SU-DHL-6 (cell line): ENCODE results near the gene MAP2K7.

Experiments used
- H2AFZ ChIP-seq: fragments of 200-600 bp; sonication (generic); 2 replicates; pipeline ENCODE4 v1.6.1; 2014; ENCODE audit warnings: low read depth, mild to moderate bottlenecking, moderate library complexity, mixed read lengths, antibody characterized with exemption, low read length; ENCODE audit not compliant: severe bottlenecking
- H3F3A ChIP-seq: fragments of 200-600 bp; shearing (Covaris generic); 2 replicates; pipeline ENCODE4 v1.6.0; 2016; ENCODE audit warnings: antibody characterized with exemption, mild to moderate bottlenecking; ENCODE audit not compliant: insufficient read depth
- H3K27ac ChIP-seq: fragments of 200-600 bp; sonication (generic); 2 replicates; pipeline ENCODE4 v1.5.1; 2016; ENCODE audit warnings: low read depth, mild to moderate bottlenecking, low read length, moderate library complexity, mixed read lengths
- H3K27me3 ChIP-seq: fragments of 200-600 bp; sonication (generic), shearing (Covaris generic); 2 replicates; pipeline ENCODE4 v1.6.0; 2014; ENCODE audit warnings: mild to moderate bottlenecking, low read length
- H3K36me3 ChIP-seq: fragments of 200-600 bp; sonication (generic); 2 replicates; pipeline ENCODE4 v1.6.1; 2014; ENCODE audit warnings: mild to moderate bottlenecking, low read length, mixed read lengths
- H3K4me2 ChIP-seq: fragments of 300-600, 200-600 bp; shearing (Covaris generic), sonication (generic); 2 replicates; pipeline ENCODE4 v1.6.0; 2014; ENCODE audit warnings: low read length, low read depth, mild to moderate bottlenecking; ENCODE audit not compliant: poor library complexity, severe bottlenecking
- H3K4me3 ChIP-seq: fragments of 200-600 bp; sonication (generic); 2 replicates; pipeline ENCODE4 v1.5.1; 2014; ENCODE audit warnings: antibody characterized with exemption, low read length, mild to moderate bottlenecking, mixed read lengths; ENCODE audit not compliant: insufficient read depth, poor library complexity, severe bottlenecking
- H3K79me2 ChIP-seq: fragments of 200-600 bp; sonication (generic); 2 replicates; pipeline ENCODE4 v1.6.1; 2014; ENCODE audit warnings: mild to moderate bottlenecking, low read length, moderate library complexity; ENCODE audit not compliant: insufficient read depth
- H3K9ac ChIP-seq: fragments of 200-600 bp; sonication (generic); 2 replicates; pipeline ENCODE4 v1.7.0; 2014; ENCODE audit warnings: mild to moderate bottlenecking, low read length
- H3K9me2 ChIP-seq: fragments of 200-600 bp; sonication (generic); replicated peaks from 2 replicates; pipeline ENCODE4 v1.6.1; 2014; ENCODE audit warnings: low read length; ENCODE audit not compliant: insufficient read depth
- H3K9me3 ChIP-seq: fragments of 200-600 bp; sonication (generic); 2 replicates; pipeline ENCODE4 v1.6.1; 2014; ENCODE audit warnings: low read length, mixed read lengths; ENCODE audit not compliant: insufficient read depth
- H4K20me1 ChIP-seq: fragments of 200-600 bp; sonication (generic); 2 replicates; pipeline ENCODE4 v1.6.1; 2014; ENCODE audit warnings: low read depth, mild to moderate bottlenecking, antibody characterized with exemption, low read length, moderate library complexity, mixed read lengths
- CTCF ChIP-seq: fragments of 200-600 bp; sonication (generic); IDR thresholded peaks from one replicate; pipeline ENCODE4 v1.5.1; 2017; ENCODE audit warnings: antibody characterized with exemption, mild to moderate bottlenecking, low read length, moderate library complexity; ENCODE audit not compliant: insufficient read depth, poor library complexity, severe bottlenecking
- EZH2phosphoT487 ChIP-seq: fragments of 200-600 bp; sonication (generic), shearing (Covaris generic); conservative IDR thresholded peaks from 2 replicates; pipeline ENCODE4 v1.6.1; 2018; ENCODE audit warnings: mild to moderate bottlenecking, antibody characterized with exemption, low read length, moderate library complexity, mixed read lengths

MAP2K7 gene

GRCh38 chr19:7919610-7920518 lies 16.2 kb downstream of the MAP2K7 start, which contains the start of gene SNAPC2:
TSS of gene SNAPC2 (plus strand) at chr19:7920338. CDS start at chr19:7920367, 29 bp downstream.
- no peaks in the 10 kb centered on the region for H3K79me2 ChIP-seq
- H3K4me2 ChIP-seq: peak within 1 kb of the TSS; percentile 82
- H3K4me3 ChIP-seq: peak within 1 kb of the TSS; percentile 77
- no peaks in the 10 kb centered on the region for H4K20me1 ChIP-seq
- no peaks in the 10 kb centered on the region for H3K36me3 ChIP-seq
- H2AFZ ChIP-seq: peak within 1 kb of the TSS; percentile 55
- H3K9ac ChIP-seq: peak within 1 kb of the TSS; percentile 63
- H3K9me3 ChIP-seq: no peaks in the 10 kb centered on the region
- peak within 1 kb of the TSS; percentile 59 for H3K27ac ChIP-seq
- no peaks in the 10 kb centered on the region for H3K27me3 ChIP-seq
- H3F3A ChIP-seq: no peaks in the 10 kb centered on the region
- TF ChIP-seq EZH2phosphoT487 (no peak), CTCF (no peak)
- H3K9me2 ChIP-seq: no peaks in the 10 kb centered on the region

GRCh38 chr19:7920519-7921301 lies 17.0 kb downstream of the MAP2K7 start:
- TF ChIP-seq EZH2phosphoT487: no peak
- TF ChIP-seq CTCF: no peak
- peak overlapping the region; percentile 55 for H2AFZ ChIP-seq
- peak overlapping the region; percentile 82 for H3K4me2 ChIP-seq
- no peaks in the 10 kb centered on the region for H3K9me3 ChIP-seq
- no peaks in the 10 kb centered on the region for H3K27me3 ChIP-seq
- peak overlapping the region; percentile 77 for H3K4me3 ChIP-seq
- peak overlapping the region; percentile 63 for H3K9ac ChIP-seq
- H3K79me2 ChIP-seq: no peaks in the 10 kb centered on the region
- H3K9me2 ChIP-seq: no peaks in the 10 kb centered on the region
- H3K36me3 ChIP-seq: no peaks in the 10 kb centered on the region
- H3F3A ChIP-seq: no peaks in the 10 kb centered on the region
- peak overlapping the region; percentile 59 for H3K27ac ChIP-seq
- no peaks in the 10 kb centered on the region for H4K20me1 ChIP-seq

- Histone ChIP-seq H3F3A (no peaks in the 10 kb centered on the region), H3K9me3 (no peaks in the 10 kb centered on the region), H3K36me3 (no peaks in the 10 kb centered on the region), H3K79me2 (no peaks in the 10 kb centered on the region), H3K4me2 (peak overlapping the region; percentile 82), H3K9ac (peak overlapping the region; percentile 63), H3K4me3 (peak overlapping the region; percentile 65), H3K9me2 (no peaks in the 10 kb centered on the region), H2AFZ (no peak overlapping the region), H3K27me3 (no peaks in the 10 kb centered on the region), H3K27ac (peak overlapping the region; percentile 32; the same call in 1 of the 2 replicates), H4K20me1 (no peaks in the 10 kb centered on the region)
- TF ChIP-seq EZH2phosphoT487 (no peak), CTCF (no peak)
These were observed 17.8 kb downstream of the MAP2K7 start for GRCh38 chr19:7921302-7921966.
